NT2/D1 (cell line): ENCODE data around the gene CYP2S1.

Experiments used
- DNase-seq: peaks from one replicate; pipeline ENCODE4 v3.0.0-alpha.2; 2011; ENCODE audit warnings: low read depth, low spot score
- H3K27me3 ChIP-seq: 2 replicates; pipeline ENCODE4 v1.6.0; 2011; ENCODE audit warnings: mild to moderate bottlenecking; ENCODE audit not compliant: insufficient read length, insufficient read depth
- H3K36me3 ChIP-seq: 2 replicates; pipeline ENCODE4 v1.6.1; 2011; ENCODE audit warnings: mild to moderate bottlenecking, low read length, mixed read lengths; ENCODE audit not compliant: insufficient read depth, insufficient read length
- H3K4me1 ChIP-seq: 2 replicates; pipeline ENCODE4 v1.5.1; 2011; ENCODE audit not compliant: insufficient read depth, insufficient read length
- H3K4me3 ChIP-seq: 2 replicates; pipeline ENCODE4 v1.5.1; 2011; ENCODE audit warnings: low read depth; ENCODE audit not compliant: insufficient read length
- H3K9ac ChIP-seq: 2 replicates; pipeline ENCODE4 v1.6.0; 2011; ENCODE audit warnings: low read depth; ENCODE audit not compliant: insufficient read length
- H3K9me3 ChIP-seq: 2 replicates; pipeline ENCODE4 v1.5.1; 2011; ENCODE audit warnings: mild to moderate bottlenecking, low read length; ENCODE audit not compliant: insufficient read depth
- SUZ12 ChIP-seq: IDR thresholded peaks from 2 replicates; pipeline ENCODE4 v1.6.1; 2011; ENCODE audit not compliant: insufficient read length, insufficient read depth; ENCODE audit errors: extremely low read depth
- YY1 ChIP-seq: IDR thresholded peaks from 2 replicates; pipeline ENCODE4 v1.6.1; 2011; ENCODE audit not compliant: insufficient read length, insufficient read depth
- ZNF274 ChIP-seq: IDR thresholded peaks from 2 replicates; pipeline ENCODE4 v1.6.1; 2011; ENCODE audit warnings: mild to moderate bottlenecking, low read depth, low read length

CYP2S1 gene

GRCh38 chr19:41255171-41255570, 62.2 kb downstream of the CYP2S1 start:
- Histone ChIP-seq H3K27me3 (no peaks in the 10 kb centered on the region), H3K4me3 (no peak overlapping the region), H3K4me1 (no peaks in the 10 kb centered on the region), H3K9me3 (no peaks in the 10 kb centered on the region), H3K36me3 (peaks cover 87% of the 10 kb centered on the region), H3K9ac (no peak overlapping the region)
- TF ChIP-seq ZNF274 (no peak), YY1 (no peak), SUZ12 (no peak)
- no peak for DNase-seq
